Endodermal cell (in vitro differentiated cells): ENCODE data around the gene IGFBP2. TPM values are rescaled to one million over a fixed set of nuclear protein-coding genes. Genes with fewer than 3 reads are reported as not detected.
A peak's percentile ranks its signal among the peaks of the same experiment; 100 is the strongest.

Experiments used
- DNase-seq: peaks from one replicate; pipeline ENCODE4 v3.0.0-alpha.2; 2017
- H3K27ac ChIP-seq: 2 replicates; pipeline ENCODE4 v1.5.1; 2013; ENCODE audit warnings: mild to moderate bottlenecking, low read depth, low read length, moderate library complexity
- H3K27me3 ChIP-seq: 2 replicates; pipeline ENCODE4 v1.6.1; 2013; ENCODE audit warnings: mild to moderate bottlenecking, low read length, moderate library complexity; ENCODE audit not compliant: insufficient read depth, control insufficient read depth, poor library complexity, severe bottlenecking
- H3K36me3 ChIP-seq: 2 replicates; pipeline ENCODE4 v1.7.0; 2013; ENCODE audit warnings: mild to moderate bottlenecking, low read length, moderate library complexity; ENCODE audit not compliant: control insufficient read depth, insufficient read depth
- H3K4me1 ChIP-seq: one replicate; pipeline ENCODE4 v1.7.0; 2013; ENCODE audit warnings: low read length; ENCODE audit not compliant: control insufficient read depth, insufficient read depth
- H3K4me3 ChIP-seq: 2 replicates; pipeline ENCODE4 v1.5.1; 2013; ENCODE audit warnings: mild to moderate bottlenecking, low read length, moderate library complexity
- H3K9ac ChIP-seq: 2 replicates; pipeline ENCODE4 v1.6.1; 2013; ENCODE audit warnings: mild to moderate bottlenecking, low read length, moderate library complexity; ENCODE audit not compliant: poor library complexity, severe bottlenecking; ENCODE audit errors: extremely low read depth
- H3K9me3 ChIP-seq: 2 replicates; pipeline ENCODE4 v1.6.1; 2013; ENCODE audit warnings: mild to moderate bottlenecking, low read length, moderate library complexity; ENCODE audit not compliant: control insufficient read depth
- H3K27ac Mint-ChIP-seq: 2 replicates; pipeline ENCODE4 v1.8.0; 2020; ENCODE audit warnings: mixed read lengths
- H3K27me3 Mint-ChIP-seq: 2 replicates; pipeline ENCODE4 v1.8.0; 2021; ENCODE audit warnings: mild to moderate bottlenecking, mixed read lengths; ENCODE audit not compliant: insufficient read depth
- H3K36me3 Mint-ChIP-seq: 2 replicates; pipeline ENCODE4 v1.8.0; 2020; ENCODE audit warnings: low read depth, mixed read lengths
- H3K4me1 Mint-ChIP-seq: 2 replicates; pipeline ENCODE4 v1.8.0; 2020; ENCODE audit warnings: mixed read lengths
- H3K4me3 Mint-ChIP-seq: 2 replicates; pipeline ENCODE4 v1.8.0; 2020; ENCODE audit warnings: mild to moderate bottlenecking, moderate library complexity, mixed read lengths
- H3K9me3 Mint-ChIP-seq: 2 replicates; pipeline ENCODE4 v1.8.0; 2020; ENCODE audit warnings: mild to moderate bottlenecking, mixed read lengths
- CTCF ChIP-seq: fragments of 200-600 bp; sonication (generic); conservative IDR thresholded peaks from 2 replicates; pipeline ENCODE4 v1.5.0; 2021; ENCODE audit warnings: antibody characterized with exemption, mild to moderate bottlenecking
- WGBS, 2 experiments: methylation state at CpG; one replicate each; pipeline versions ENCODE4 v1.1.5 to v1.1.7; 2013; ENCODE audit warnings: missing lambda C conversion rate in 2 of 2, mixed read lengths in 1 of 2; ENCODE audit not compliant: insufficient coverage in 1 of 2, insufficient read length in 1 of 2; 5-methylcytosine and 5-hydroxymethylcytosine counted together
- total RNA-seq, 2 donors: library from RNA; stranded (reverse); fragmentation: NEBNext Ultra II Directional in 1 of 2; extraction: Animal tissue kit (Norgen Biotek cat#: 25700) in 1 of 2; gene quantifications; 2 replicates in 1 of 2; 3 replicates in 1 of 2; pipeline ENCODE4 v1.2.1, GENCODE V29; 2021

IGFBP2 gene
- total RNA-seq, 2 donors from 2014 or later = 80.8 to 313 TPM

GRCh38 chr2:216636551-216637450 is 3.6 kb downstream of the IGFBP2 start:
- Histone ChIP-seq H3K27ac (peak overlapping the region; percentile 91), H3K27me3 (peaks cover 7% of the 10 kb centered on the region), H3K36me3 (peaks cover 13% of the 10 kb centered on the region), H3K9ac (peak overlapping the region; percentile 57), H3K9me3 (no peaks in the 10 kb centered on the region), H3K4me3 (peak overlapping the region; percentile 91), H3K4me1 (peaks cover 12% of the 10 kb centered on the region)
- peaks cover 46% of the 10 kb centered on the region for H3K4me1 Mint-ChIP-seq
- 26 to 43% methylated on average over 4 to 29 of the region's 29 CpGs for WGBS, 2 experiments
- no peaks in the 10 kb centered on the region for H3K9me3 Mint-ChIP-seq
- peak; percentile 84 for DNase-seq
- peak overlapping the region; percentile 89 for H3K4me3 Mint-ChIP-seq
- peaks cover 43% of the 10 kb centered on the region for H3K27me3 Mint-ChIP-seq
- H3K27ac Mint-ChIP-seq = peak overlapping the region; percentile 71
- H3K36me3 Mint-ChIP-seq = no peaks in the 10 kb centered on the region
- no peak for TF ChIP-seq CTCF

GRCh38 chr2:216637472-216637871 is 4.3 kb downstream of the IGFBP2 start:
- Histone ChIP-seq H3K27ac (peak overlapping the region; percentile 52), H3K36me3 (peaks cover 13% of the 10 kb centered on the region), H3K9ac (no peak overlapping the region), H3K9me3 (no peaks in the 10 kb centered on the region), H3K4me1 (peaks cover 8% of the 10 kb centered on the region), H3K27me3 (peaks cover under 1% of the 10 kb centered on the region), H3K4me3 (no peak overlapping the region)
- no peak for DNase-seq
- WGBS, 2 experiments = 97 to 100% methylated on average over 2 to 3 of the region's 3 CpGs
- Mint-ChIP-seq H3K4me3 (peak overlapping the region; percentile 89), H3K27me3 (peaks cover 36% of the 10 kb centered on the region), H3K4me1 (peaks cover 41% of the 10 kb centered on the region), H3K36me3 (peaks cover under 1% of the 10 kb centered on the region), H3K9me3 (no peaks in the 10 kb centered on the region), H3K27ac (peak overlapping the region; percentile 35)
- TF ChIP-seq CTCF = no peak

DNA sequence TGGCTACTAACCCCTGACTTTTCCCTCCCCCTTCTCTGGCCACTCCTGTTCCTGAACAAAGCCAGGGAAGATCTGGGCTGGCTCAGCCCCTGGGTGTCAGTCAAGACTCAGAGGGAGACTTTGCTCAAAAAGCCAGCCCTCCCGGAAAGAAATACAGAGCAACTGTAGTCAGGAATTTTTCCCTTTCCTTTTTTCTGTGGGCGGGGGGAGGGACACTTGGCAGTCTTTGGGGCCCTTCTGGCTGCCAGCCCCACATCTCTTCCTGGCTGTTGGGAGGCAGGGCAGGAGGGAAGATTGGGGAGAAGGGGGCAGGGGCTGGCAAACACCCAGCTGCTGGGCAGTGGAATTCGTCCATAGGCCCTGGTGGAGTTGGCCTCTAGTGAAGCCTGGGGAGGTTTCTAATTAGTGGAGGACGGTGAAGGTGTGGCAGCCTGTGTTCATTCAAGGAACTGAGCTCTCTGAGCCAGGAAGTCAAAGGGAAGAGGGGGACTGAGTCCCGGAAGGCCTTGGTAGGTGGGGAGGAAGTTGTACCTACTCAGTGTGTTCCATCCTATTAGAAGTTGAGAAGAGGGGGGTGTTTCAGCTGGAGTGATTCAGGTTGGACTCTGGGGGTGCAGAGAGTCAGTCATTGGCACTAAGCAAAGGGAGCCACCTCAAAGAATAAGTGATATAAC is 10.9 kb downstream of the IGFBP2 start:
- peak overlapping the region; percentile 36 for H3K27ac ChIP-seq
- Mint-ChIP-seq H3K27me3 (no peaks in the 10 kb centered on the region), H3K27ac (no peak overlapping the region), H3K36me3 (peaks cover 15% of the 10 kb centered on the region), H3K4me1 (peaks cover 23% of the 10 kb centered on the region), H3K9me3 (peaks cover 3% of the 10 kb centered on the region), H3K4me3 (no peak overlapping the region)
- no peak overlapping the region for H3K4me3 ChIP-seq
- peaks cover 7% of the 10 kb centered on the region for H3K4me1 ChIP-seq
- H3K9me3 ChIP-seq = no peaks in the 10 kb centered on the region
- no peak for DNase-seq
- H3K27me3 ChIP-seq = no peaks in the 10 kb centered on the region
- WGBS, 2 experiments = 64 to 76% methylated on average over 2 to 5 of the region's 5 CpGs
- no peak overlapping the region for H3K9ac ChIP-seq
- H3K36me3 ChIP-seq = peaks cover 18% of the 10 kb centered on the region
- no peak for TF ChIP-seq CTCF
